GM12865 (cell line): ENCODE data around the gene SMS.
A peak's percentile ranks its signal among the peaks of the same experiment; 100 is the strongest.

Experiments
- DNase-seq: peaks from one replicate; pipeline ENCODE4 v3.0.0; 2010; ENCODE audit warnings: low read depth
- H3K4me3 ChIP-seq: 2 replicates; pipeline ENCODE4 v1.5.1; 2011; ENCODE audit warnings: mild to moderate bottlenecking, low read depth, low read length, control low read depth
- CTCF ChIP-seq: IDR thresholded peaks from 2 replicates; pipeline ENCODE4 v1.5.1; 2011; ENCODE audit warnings: low read length, control low read depth, low read depth, inconsistent platforms; ENCODE audit not compliant: insufficient read depth; ENCODE audit errors: missing control alignments

The SMS gene

GRCh38 chrX:21991504-21991903, 51.0 kb downstream of the SMS start:
- H3K4me3 ChIP-seq, result no peak overlapping the region
- TF ChIP-seq CTCF, result no peak
- DNase-seq, result no peak

- no peak for TF ChIP-seq CTCF
- DNase-seq, result peak; percentile 57
- H3K4me3 ChIP-seq, result no peak overlapping the region
These were observed 52.8 kb downstream of the SMS start for GRCh38 chrX:21993265-21993664.

DNA sequence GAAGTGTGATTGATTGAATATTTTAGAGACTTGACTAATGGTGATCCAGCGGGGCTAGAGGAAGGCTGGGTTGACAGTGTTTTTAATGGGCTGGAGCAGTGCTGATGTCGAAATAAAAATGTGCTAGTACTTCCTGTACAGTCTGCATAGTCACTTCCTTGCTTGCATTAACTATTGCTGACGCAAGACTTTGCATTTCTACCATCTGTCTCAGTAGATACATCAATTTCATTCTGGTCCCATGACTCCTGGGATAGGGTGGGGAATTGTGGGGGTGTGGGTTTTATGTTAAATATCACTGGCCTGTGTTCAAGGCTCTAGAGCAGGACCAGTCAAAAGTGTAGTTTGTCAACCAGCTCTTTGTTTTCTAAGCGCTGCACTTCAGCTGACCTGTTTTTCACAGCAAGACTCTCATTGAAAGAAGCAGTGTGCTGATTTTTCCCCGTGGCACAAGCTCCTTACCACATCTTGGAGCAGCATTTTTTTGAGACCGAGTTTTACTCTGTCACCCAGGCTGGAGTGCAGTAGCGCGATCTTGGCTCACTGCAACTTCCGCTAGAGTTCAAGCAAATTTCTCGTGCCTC, 56.5 kb downstream of the SMS start:
- no peak for TF ChIP-seq CTCF
- DNase-seq, result no peak
- H3K4me3 ChIP-seq, result no peak overlapping the region

GRCh38 chrX:21998037-21998436, 57.5 kb downstream of the SMS start:
- H3K4me3 ChIP-seq, result no peak overlapping the region
- TF ChIP-seq CTCF, result no peak
- no peak for DNase-seq

GRCh38 chrX:22004866-22005265, 64.4 kb downstream of the SMS start:
- no peak for DNase-seq
- no peak overlapping the region for H3K4me3 ChIP-seq
- no peak for TF ChIP-seq CTCF

GRCh38 chrX:22012051-22012450, 71.5 kb downstream of the SMS start:
- DNase-seq, result no peak
- H3K4me3 ChIP-seq, result no peak overlapping the region

More at GRCh38 chrX:22012051-22012450, 71.5 kb downstream of the SMS start:
- no peak for TF ChIP-seq CTCF
